Activated gamma-delta T cell (primary cell): ENCODE results near the gene MORC4.
"Not testable (repeated sequence)": the region's sequence is repeated elsewhere in the genome, so short reads cannot be mapped to it uniquely, and the experiment has no call there.

Experiments used
- DNase-seq: peaks from one replicate; lab custom pipeline; 2025; lab: John Stamatoyannopoulos, UW
- total RNA-seq, 2 donors: gene quantifications; one replicate each; lab custom pipeline; 2026; lab: John Stamatoyannopoulos, UW

The MORC4 gene
- 21.5 to 24.1 reads per million in 2 donors for total RNA-seq

GRCh38 chrX:107000013-107000515 is at the start of gene MORC4:
Gene MORC4 (minus strand): TSS chrX:107000212. CDS start chrX:106999969, 243 bp downstream.
- DNase-seq: peak; percentile 33

GRCh38 chrX:107047622-107048021 is 47.6 kb upstream of the MORC4 start:
- DNase-seq: no peak

GRCh38 chrX:107029752-107030151 is 29.7 kb upstream of the MORC4 start:
- DNase-seq: no peak

- no peak for DNase-seq
Measured at GRCh38 chrX:107025545-107025944, 25.5 kb upstream of the MORC4 start.

GRCh38 chrX:107014936-107015335 is 14.9 kb upstream of the MORC4 start:
- no peak for DNase-seq

- DNase-seq: no peak
Measured at GRCh38 chrX:107008034-107008433, 8.0 kb upstream of the MORC4 start.

- peak; percentile 11 for DNase-seq
Measured at GRCh38 chrX:106999002-106999975, 723 bp downstream of the MORC4 start.

GRCh38 chrX:106997611-106998010 is 2.4 kb downstream of the MORC4 start:
- no peak for DNase-seq

DNA sequence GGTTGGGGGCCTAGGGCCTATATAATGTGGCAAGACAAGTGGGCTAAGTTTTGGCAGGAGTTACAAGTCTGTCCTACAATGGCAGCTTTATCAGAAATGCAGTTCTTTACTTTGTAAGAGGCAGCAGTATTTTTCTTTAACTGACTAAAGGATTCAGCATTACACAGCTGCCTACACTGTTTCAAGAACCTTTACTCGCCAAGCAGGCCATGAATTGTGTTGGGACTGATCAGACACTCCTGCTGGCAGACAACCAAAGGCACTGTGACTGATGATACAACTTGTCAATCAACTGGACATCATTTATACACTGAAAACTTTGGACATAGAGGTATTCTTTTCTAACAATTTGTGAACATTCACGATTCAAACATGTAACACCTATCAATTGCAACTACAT is 4.3 kb downstream of the MORC4 start:
- no peak for DNase-seq

- no peak for DNase-seq
Measured at GRCh38 chrX:106987488-106987887, 12.5 kb downstream of the MORC4 start.

GRCh38 chrX:106980952-106981626 is 18.9 kb downstream of the MORC4 start:
- DNase-seq: no peak

GRCh38 chrX:106976416-106976815 is 23.6 kb downstream of the MORC4 start:
- DNase-seq: no peak

GRCh38 chrX:106973433-106974149 is 26.4 kb downstream of the MORC4 start:
- DNase-seq: no peak

DNA sequence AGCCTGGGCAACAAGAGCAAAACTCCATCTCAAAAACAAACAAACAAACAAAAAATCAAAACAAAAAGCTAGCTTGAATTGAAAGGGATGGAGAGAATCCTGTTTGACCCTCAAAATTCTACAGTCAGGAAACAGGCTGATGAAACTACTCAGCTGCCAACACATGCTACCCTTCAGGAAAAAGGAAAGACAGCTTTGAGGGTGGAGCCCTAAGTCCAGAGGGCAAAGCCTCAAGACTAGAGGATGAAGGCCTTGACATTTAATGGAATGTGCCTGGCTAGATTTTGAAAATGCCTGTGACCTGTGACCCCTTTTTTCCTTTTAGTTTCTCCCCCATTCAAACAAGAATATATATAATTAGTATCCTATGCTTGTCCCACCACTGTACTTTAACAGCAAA is 27.1 kb downstream of the MORC4 start:
- no peak for DNase-seq

DNA sequence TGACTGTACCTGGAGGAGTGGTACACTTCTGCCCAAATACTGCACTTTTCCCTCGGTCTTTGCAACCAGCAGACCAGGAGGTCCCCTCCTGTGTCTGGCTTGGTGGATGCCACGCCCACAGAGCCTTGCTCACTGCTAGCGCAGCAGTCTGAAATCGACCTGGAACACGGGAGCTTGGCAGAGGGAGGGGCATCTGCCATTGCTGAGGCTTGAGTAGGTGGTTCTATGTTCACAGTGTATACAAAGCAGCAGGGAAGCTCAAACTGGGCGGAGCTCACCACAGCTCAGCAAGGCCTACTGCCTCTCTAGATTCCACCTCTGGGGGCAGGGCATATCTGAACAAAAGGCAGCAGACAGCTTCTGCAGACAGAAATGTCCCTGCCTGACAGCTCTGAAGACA is 33.5 kb downstream of the MORC4 start:
- DNase-seq: not testable (repeated sequence)

GRCh38 chrX:106964290-106964689 is 35.7 kb downstream of the MORC4 start:
- no peak for DNase-seq

- no peak for DNase-seq
Measured at GRCh38 chrX:106963111-106963510, 36.9 kb downstream of the MORC4 start.

- no peak for DNase-seq
Measured at GRCh38 chrX:106959901-106960300, 40.1 kb downstream of the MORC4 start.

DNA sequence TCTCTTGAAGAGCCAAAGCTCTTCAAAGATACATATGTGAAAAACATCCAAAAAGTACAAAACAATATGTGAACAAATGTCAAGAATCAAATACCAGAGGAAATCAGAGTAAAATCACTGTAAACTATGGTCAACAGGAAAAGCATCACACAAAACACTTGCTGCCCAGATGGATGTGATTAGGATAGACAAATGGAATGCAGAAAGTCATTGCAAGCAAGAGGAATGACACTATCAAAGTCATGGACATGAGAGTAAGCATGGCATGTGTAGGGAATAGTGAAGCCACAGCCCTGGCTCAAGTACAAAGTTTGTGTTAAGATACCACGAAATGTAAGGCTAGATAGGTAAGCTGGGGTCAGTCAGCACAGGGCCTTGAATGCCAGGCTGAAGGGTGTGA is 42.2 kb downstream of the MORC4 start:
- no peak for DNase-seq

- no peak for DNase-seq
Measured at GRCh38 chrX:106955004-106955772, 44.8 kb downstream of the MORC4 start.

GRCh38 chrX:106954041-106954440 is 46.0 kb downstream of the MORC4 start:
- DNase-seq: no peak
